SK-N-DZ (cell line): ENCODE measurements around the gene COL4A2.
"Not testable (repeated sequence)": the region's sequence is repeated elsewhere in the genome, so short reads cannot be mapped to it uniquely, and the experiment has no call there.

Experiments
- DNase-seq: peaks from one replicate; pipeline ENCODE4 v3.0.0-alpha.2; 2015; ENCODE audit warnings: low spot score

COL4A2 gene

GRCh38 chr13:110438211-110438610 lies 131.1 kb downstream of the COL4A2 start:
- DNase-seq: no peak

GRCh38 chr13:110438776-110439175 lies 131.7 kb downstream of the COL4A2 start:
- DNase-seq: no peak

- no peak for DNase-seq
These were observed 134.1 kb downstream of the COL4A2 start for GRCh38 chr13:110440946-110441731.

GRCh38 chr13:110442930-110443621 lies 136.0 kb downstream of the COL4A2 start:
- no peak for DNase-seq

- DNase-seq: no peak
These were observed 136.6 kb downstream of the COL4A2 start for GRCh38 chr13:110443622-110444225.

- no peak for DNase-seq
These were observed 137.2 kb downstream of the COL4A2 start for GRCh38 chr13:110444226-110444653.

- DNase-seq: no peak
These were observed 138.1 kb downstream of the COL4A2 start for GRCh38 chr13:110445183-110445582.

GRCh38 chr13:110445722-110446574 lies 138.9 kb downstream of the COL4A2 start:
- DNase-seq: no peak

GRCh38 chr13:110446575-110446890 lies 139.4 kb downstream of the COL4A2 start:
- DNase-seq: no peak

- DNase-seq: no peak
These were observed 140.0 kb downstream of the COL4A2 start for GRCh38 chr13:110447058-110447511.

GRCh38 chr13:110447801-110448200 lies 140.7 kb downstream of the COL4A2 start:
- DNase-seq: no peak

GRCh38 chr13:110448230-110448629 lies 141.1 kb downstream of the COL4A2 start:
- no peak for DNase-seq

GRCh38 chr13:110448677-110449076 lies 141.6 kb downstream of the COL4A2 start:
- DNase-seq: no peak

- no peak for DNase-seq
These were observed 142.3 kb downstream of the COL4A2 start for GRCh38 chr13:110449219-110450015.

- DNase-seq: no peak
These were observed 143.2 kb downstream of the COL4A2 start for GRCh38 chr13:110450016-110450900.

- DNase-seq: no peak
These were observed 144.1 kb downstream of the COL4A2 start for GRCh38 chr13:110450941-110451730.

- not testable (repeated sequence) for DNase-seq
These were observed 146.0 kb downstream of the COL4A2 start for GRCh38 chr13:110453091-110453490.

GRCh38 chr13:110453797-110454196 lies 146.7 kb downstream of the COL4A2 start:
- no peak for DNase-seq
